Measurements from ENCODE around the gene DENND4C. TPM values are rescaled to one million over a fixed set of nuclear protein-coding genes. Genes with fewer than 3 reads are reported as not detected.
"Not testable (repeated sequence)": the region's sequence is repeated elsewhere in the genome, so short reads cannot be mapped to it uniquely, and the experiment has no call there.

The DENND4C gene
- total RNA-seq, 2 experiments from 2014 or later: 37.6 to 42.7 TPM

- CTCF ChIA-PET: no interaction called here
- H3K27ac Mint-ChIP-seq: no peak overlapping the region
- POLR2A ChIA-PET: no interaction called here
- H3K36me3 Mint-ChIP-seq (ENCODE audit: low read depth): peaks cover 16% of the 10 kb centered on the region
- DNase-seq: no peak
- H3K9me3 Mint-ChIP-seq: no peaks in the 10 kb centered on the region
- peaks cover 14% of the 10 kb centered on the region for H3K4me1 Mint-ChIP-seq
- no peaks in the 10 kb centered on the region for H3K27me3 Mint-ChIP-seq
- no peak overlapping the region for H3K4me3 Mint-ChIP-seq
These were observed 22.4 kb downstream of the DENND4C start for GRCh38 chr9:19252885-19253219.

- Mint-ChIP-seq H3K36me3 (ENCODE audit: low read depth) (peaks cover 16% of the 10 kb centered on the region), H3K4me3 (no peak overlapping the region), H3K27me3 (no peaks in the 10 kb centered on the region), H3K27ac (no peak overlapping the region), H3K4me1 (peaks cover 12% of the 10 kb centered on the region), H3K9me3 (no peaks in the 10 kb centered on the region)
- ChIA-PET POLR2A (no interaction called here), CTCF (no interaction called here)
- DNase-seq: no peak
These were observed 24.6 kb downstream of the DENND4C start for GRCh38 chr9:19255112-19255511.

- peaks cover 7% of the 10 kb centered on the region for H3K4me1 Mint-ChIP-seq
- no peak overlapping the region for H3K4me3 Mint-ChIP-seq
- ChIA-PET CTCF (interaction anchor here (0.6 kb wide), 1 partner anchor 58 kb away, joined by 8 read pairs; no protein-coding TSS in a partner anchor), POLR2A (interaction anchor here (0.7 kb wide), 1 partner anchor 45 kb away, joined by 3 read pairs; no protein-coding TSS in a partner anchor)
- no peak for DNase-seq
- H3K27ac Mint-ChIP-seq: no peak overlapping the region
- no peaks in the 10 kb centered on the region for H3K27me3 Mint-ChIP-seq
- peaks cover 11% of the 10 kb centered on the region for H3K36me3 Mint-ChIP-seq (ENCODE audit: low read depth)
- no peaks in the 10 kb centered on the region for H3K9me3 Mint-ChIP-seq
These were observed 25.3 kb downstream of the DENND4C start for GRCh38 chr9:19255821-19256220.

- CTCF ChIA-PET: interaction anchor here (0.7 kb wide), 1 partner anchor 12 kb away, joined by 5 read pairs; no protein-coding TSS in a partner anchor
- H3K4me3 Mint-ChIP-seq, H3K27ac Mint-ChIP-seq, POLR2A ChIA-PET, H3K9me3 Mint-ChIP-seq, DNase-seq, H3K4me1 Mint-ChIP-seq, H3K27me3 Mint-ChIP-seq: not testable (repeated sequence)
- peaks cover 12% of the 10 kb centered on the region for H3K36me3 Mint-ChIP-seq (ENCODE audit: low read depth)
These were observed 29.3 kb downstream of the DENND4C start for GRCh38 chr9:19259665-19260255.

GRCh38 chr9:19265602-19266001 is 35.1 kb downstream of the DENND4C start:
- peaks cover 35% of the 10 kb centered on the region for H3K36me3 Mint-ChIP-seq (ENCODE audit: low read depth)
- H3K4me3 Mint-ChIP-seq, H3K9me3 Mint-ChIP-seq, POLR2A ChIA-PET, DNase-seq, H3K27ac Mint-ChIP-seq, H3K27me3 Mint-ChIP-seq, CTCF ChIA-PET: not testable (repeated sequence)
- H3K4me1 Mint-ChIP-seq: peaks cover 42% of the 10 kb centered on the region

GRCh38 chr9:19266778-19267384 is 36.4 kb downstream of the DENND4C start:
- POLR2A ChIA-PET, H3K27ac Mint-ChIP-seq, H3K4me3 Mint-ChIP-seq, DNase-seq, H3K27me3 Mint-ChIP-seq: not testable (repeated sequence)
- peaks cover 12% of the 10 kb centered on the region for H3K9me3 Mint-ChIP-seq
- CTCF ChIA-PET: interaction anchor here (0.7 kb wide), 1 partner anchor 59 kb away, joined by 3 read pairs; no protein-coding TSS in a partner anchor
- H3K4me1 Mint-ChIP-seq: peaks cover 42% of the 10 kb centered on the region
- H3K36me3 Mint-ChIP-seq (ENCODE audit: low read depth): peaks cover 38% of the 10 kb centered on the region

- POLR2A ChIA-PET: no interaction called here
- DNase-seq: no peak
- Mint-ChIP-seq H3K27ac (no peak overlapping the region), H3K36me3 (ENCODE audit: low read depth) (peaks cover 40% of the 10 kb centered on the region), H3K9me3 (peaks cover 12% of the 10 kb centered on the region), H3K4me3 (no peak overlapping the region), H3K4me1 (peaks cover 34% of the 10 kb centered on the region), H3K27me3 (no peaks in the 10 kb centered on the region)
- CTCF ChIA-PET: interaction anchor here (0.6 kb wide), 1 partner anchor 16 kb away, joined by 5 read pairs; no protein-coding TSS in a partner anchor
These were observed 39.1 kb downstream of the DENND4C start for GRCh38 chr9:19269582-19269981.

GRCh38 chr9:19270421-19270949 is 40.0 kb downstream of the DENND4C start:
- DNase-seq: no peak
- ChIA-PET CTCF (no interaction called here), POLR2A (no interaction called here)
- no peak overlapping the region for H3K27ac Mint-ChIP-seq
- H3K9me3 Mint-ChIP-seq: peaks cover 12% of the 10 kb centered on the region
- no peaks in the 10 kb centered on the region for H3K27me3 Mint-ChIP-seq
- H3K4me1 Mint-ChIP-seq: peaks cover 33% of the 10 kb centered on the region
- H3K4me3 Mint-ChIP-seq: no peak overlapping the region
- H3K36me3 Mint-ChIP-seq (ENCODE audit: low read depth): peaks cover 40% of the 10 kb centered on the region

- H3K27ac Mint-ChIP-seq: no peak overlapping the region
- peaks cover 33% of the 10 kb centered on the region for H3K4me1 Mint-ChIP-seq
- ChIA-PET CTCF (no interaction called here), POLR2A (no interaction called here)
- no peak overlapping the region for H3K4me3 Mint-ChIP-seq
- H3K9me3 Mint-ChIP-seq: peaks cover 12% of the 10 kb centered on the region
- peaks cover 39% of the 10 kb centered on the region for H3K36me3 Mint-ChIP-seq (ENCODE audit: low read depth)
- H3K27me3 Mint-ChIP-seq: no peaks in the 10 kb centered on the region
- no peak for DNase-seq
These were observed 40.6 kb downstream of the DENND4C start for GRCh38 chr9:19271081-19271480.

- ChIA-PET CTCF (no interaction called here), POLR2A (no interaction called here)
- Mint-ChIP-seq H3K36me3 (ENCODE audit: low read depth) (peaks cover under 1% of the 10 kb centered on the region), H3K4me3 (no peak overlapping the region), H3K27me3 (no peaks in the 10 kb centered on the region), H3K9me3 (no peaks in the 10 kb centered on the region), H3K27ac (no peak overlapping the region), H3K4me1 (no peaks in the 10 kb centered on the region)
- DNase-seq: no peak
These were observed 51.3 kb downstream of the DENND4C start for GRCh38 chr9:19281801-19282200.

GRCh38 chr9:19283072-19283710 is 52.7 kb downstream of the DENND4C start:
- Mint-ChIP-seq H3K27me3 (no peaks in the 10 kb centered on the region), H3K4me1 (no peaks in the 10 kb centered on the region), H3K9me3 (no peaks in the 10 kb centered on the region), H3K27ac (no peak overlapping the region), H3K36me3 (ENCODE audit: low read depth) (peaks cover 5% of the 10 kb centered on the region), H3K4me3 (no peak overlapping the region)
- DNase-seq: no peak
- ChIA-PET CTCF (no interaction called here), POLR2A (no interaction called here)

- H3K4me1 Mint-ChIP-seq: no peaks in the 10 kb centered on the region
These were observed 54.2 kb downstream of the DENND4C start for GRCh38 chr9:19284729-19285128.

GRCh38 chr9:19286634-19287188 is 56.2 kb downstream of the DENND4C start:
- Mint-ChIP-seq H3K4me1 (no peaks in the 10 kb centered on the region), H3K36me3 (ENCODE audit: low read depth) (peaks cover 24% of the 10 kb centered on the region), H3K27ac (no peak overlapping the region), H3K27me3 (no peaks in the 10 kb centered on the region), H3K4me3 (no peak overlapping the region), H3K9me3 (no peaks in the 10 kb centered on the region)
- POLR2A ChIA-PET: no interaction called here
- CTCF ChIA-PET: no interaction called here
- no peak for DNase-seq

More at GRCh38 chr9:19284729-19285128, 54.2 kb downstream of the DENND4C start:
- peaks cover 9% of the 10 kb centered on the region for H3K36me3 Mint-ChIP-seq (ENCODE audit: low read depth)
- H3K9me3 Mint-ChIP-seq: no peaks in the 10 kb centered on the region
- POLR2A ChIA-PET: no interaction called here
- H3K4me3 Mint-ChIP-seq: no peak overlapping the region
- no peaks in the 10 kb centered on the region for H3K27me3 Mint-ChIP-seq
- DNase-seq: no peak
- H3K27ac Mint-ChIP-seq: no peak overlapping the region
- CTCF ChIA-PET: no interaction called here

Data from activated CD4-positive, alpha-beta T cell treated with anti-CD3 and anti-CD28 coated beads, Interleukin-2, amount 10 ng/mL, durations not matched to agents 7 days and 5 days (primary cell).